ENCODE data around the gene NOM1.

GRCh38 chr7:156979711-156980110 is 30.2 kb downstream of the NOM1 start:
- no peak for TF ChIP-seq CTCF (IDR thresholded peaks at IDR 0.05; ENCODE audit: low read length)
- TF ChIP-seq EZH2 (optimal IDR thresholded peaks at IDR 0.05; ENCODE audit: low read depth, low read length) = no peak
- TF ChIP-seq EZH2phosphoT487 (IDR thresholded peaks at IDR 0.05; ENCODE audit: low read length) = no peak
